Neural cell (in vitro differentiated cells): ENCODE data around the gene FANCC. TPM values are rescaled to one million over a fixed set of nuclear protein-coding genes. Genes with fewer than 3 reads are reported as not detected.

Source experiments
- H2AFZ ChIP-seq: fragments of 200-600, 300-800 bp; sonication (generic), shearing (Covaris generic); 2 replicates; pipeline ENCODE4 v1.6.0; 2014; ENCODE audit warnings: low read depth, mild to moderate bottlenecking, antibody characterized with exemption, low read length, moderate library complexity
- H3F3A ChIP-seq: fragments of 200-600 bp; shearing (Covaris generic); 2 replicates; pipeline ENCODE4 v1.6.1; 2016; ENCODE audit warnings: mild to moderate bottlenecking, moderate library complexity, mixed read lengths, antibody characterized with exemption, low read length; ENCODE audit not compliant: insufficient read depth, poor library complexity, severe bottlenecking
- H3K27ac ChIP-seq: fragments of 200-600, 300-800 bp; sonication (generic), shearing (Covaris generic); 2 replicates; pipeline ENCODE4 v1.5.1; 2014; ENCODE audit warnings: mild to moderate bottlenecking, low read length, moderate library complexity
- H3K27me3 ChIP-seq: fragments of 300-800, 200-600 bp; sonication (generic), shearing (Covaris generic); 2 replicates; pipeline ENCODE4 v1.6.0; 2014; ENCODE audit warnings: mild to moderate bottlenecking, low read depth, low read length, moderate library complexity; ENCODE audit not compliant: insufficient read depth
- H3K36me3 ChIP-seq: fragments of 300-800, 200-600 bp; sonication (generic), shearing (Covaris generic); 2 replicates; pipeline ENCODE4 v1.5.1; 2014; ENCODE audit warnings: mild to moderate bottlenecking, antibody characterized with exemption, low read length, moderate library complexity; ENCODE audit not compliant: insufficient read depth
- H3K4me2 ChIP-seq: fragments of 300-800, 200-600 bp; sonication (generic), shearing (Covaris generic); 2 replicates; pipeline ENCODE4 v1.6.0; 2014; ENCODE audit warnings: mild to moderate bottlenecking, low read length
- H3K4me3 ChIP-seq: fragments of 300-800, 200-600 bp; sonication (generic), shearing (Covaris generic); 2 replicates; pipeline ENCODE4 v1.5.1; 2014; ENCODE audit warnings: mild to moderate bottlenecking, low read length, moderate library complexity
- H3K79me2 ChIP-seq: fragments of 200-600 bp; shearing (Covaris generic); replicated peaks from 2 replicates; pipeline ENCODE4 v1.6.0; 2014; ENCODE audit warnings: mild to moderate bottlenecking, low read length, moderate library complexity; ENCODE audit not compliant: insufficient read depth
- H3K9ac ChIP-seq: fragments of 300-800, 200-600 bp; sonication (generic), shearing (Covaris generic); 2 replicates; pipeline ENCODE4 v1.6.1; 2016; ENCODE audit warnings: mild to moderate bottlenecking, low read length, mixed read lengths
- H3K9me2 ChIP-seq: fragments of 200-600 bp; shearing (Covaris generic); 2 replicates; pipeline ENCODE4 v1.6.1; 2016; ENCODE audit warnings: mild to moderate bottlenecking, low read length, mixed read lengths; ENCODE audit not compliant: insufficient read depth
- H3K9me3 ChIP-seq: fragments of 200-600, 300-800 bp; sonication (generic), shearing (Covaris generic); 2 replicates; pipeline ENCODE4 v1.6.1; 2016; ENCODE audit warnings: mild to moderate bottlenecking, mixed run types, low read length, moderate library complexity, mixed read lengths
- H4K20me1 ChIP-seq: fragments of 200-600 bp; shearing (Covaris generic); 2 replicates; pipeline ENCODE4 v1.6.1; 2016; ENCODE audit warnings: mild to moderate bottlenecking, mixed run types; ENCODE audit not compliant: insufficient read depth
- EP300 ChIP-seq: fragments of 450-650 bp; conservative IDR thresholded peaks from 2 replicates; pipeline ENCODE4 v1.6.1; 2014; ENCODE audit warnings: antibody characterized with exemption, mild to moderate bottlenecking, moderate library complexity; ENCODE audit not compliant: poor library complexity, severe bottlenecking
- EZH2 ChIP-seq: fragments of 200-600, 300-800 bp; shearing (Covaris generic), sonication (generic); IDR thresholded peaks from 2 replicates; pipeline ENCODE4 v1.6.1; 2014; ENCODE audit warnings: antibody characterized with exemption, low read length, borderline replicate concordance, mild to moderate bottlenecking; ENCODE audit not compliant: insufficient read depth, poor library complexity, severe bottlenecking
- MXI1 ChIP-seq: fragments of 450-650 bp; conservative IDR thresholded peaks from 2 replicates; pipeline ENCODE4 v1.6.1; 2014; ENCODE audit warnings: antibody characterized with exemption, mild to moderate bottlenecking; ENCODE audit not compliant: poor library complexity, severe bottlenecking
- POLR2AphosphoS5 ChIP-seq: IDR thresholded peaks from 2 replicates; pipeline ENCODE4 v1.6.1; 2012
- RAD21 ChIP-seq: fragments of 450-650 bp; conservative IDR thresholded peaks from 2 replicates; pipeline ENCODE4 v1.6.1; 2014; ENCODE audit warnings: antibody characterized with exemption, mild to moderate bottlenecking, moderate library complexity
- REST ChIP-seq: IDR thresholded peaks from 2 replicates; pipeline ENCODE4 v1.6.1; 2012; ENCODE audit warnings: borderline replicate concordance
- SMC3 ChIP-seq: fragments of 450-650 bp; conservative IDR thresholded peaks from 2 replicates; pipeline ENCODE4 v1.6.1; 2014; ENCODE audit warnings: antibody characterized with exemption, mild to moderate bottlenecking, moderate library complexity; ENCODE audit not compliant: poor library complexity
- TAF1 ChIP-seq: IDR thresholded peaks from 2 replicates; pipeline ENCODE4 v1.6.1; 2012; ENCODE audit warnings: low read depth
- polyA plus RNA-seq: library from polyadenylated mRNA; depleted of rRNA; stranded (reverse); fragments of >200 nt; gene quantifications from 2 replicates; pipeline ENCODE4 v1.2.3, GENCODE V29; 2014
- TF ChIP-seq, protein P1 (sequence below): fragments of 450-650 bp; IDR thresholded peaks from 2 replicates; pipeline ENCODE4 v1.5.1; 2014; ENCODE audit warnings: antibody characterized with exemption, mild to moderate bottlenecking, moderate library complexity; ENCODE audit not compliant: poor library complexity, severe bottlenecking

FANCC gene
- polyA plus RNA-seq, 1 donor from 2014 or later = 9.7 TPM

- H3K27ac ChIP-seq = no peak overlapping the region
- H3K4me3 ChIP-seq = peak overlapping the region; percentile 56
- peaks cover 21% of the 10 kb centered on the region for H3K27me3 ChIP-seq
- H4K20me1 ChIP-seq = no peaks in the 10 kb centered on the region
- H3K9me2 ChIP-seq = no peaks in the 10 kb centered on the region
- no peak overlapping the region for H3K9ac ChIP-seq
- peaks cover 22% of the 10 kb centered on the region for H3K9me3 ChIP-seq
- no peaks in the 10 kb centered on the region for H3K79me2 ChIP-seq
- H3F3A ChIP-seq = no peaks in the 10 kb centered on the region
- H3K36me3 ChIP-seq = no peaks in the 10 kb centered on the region
- H2AFZ ChIP-seq = no peak overlapping the region
- H3K4me2 ChIP-seq = no peak overlapping the region
- TF ChIP-seq EZH2 (no peak), REST (no peak), SMC3 (no peak), MXI1 (no peak), RAD21 (no peak), TAF1 (no peak), EP300 (no peak), POLR2AphosphoS5 (no peak)
- TF ChIP-seq, protein P1, sequence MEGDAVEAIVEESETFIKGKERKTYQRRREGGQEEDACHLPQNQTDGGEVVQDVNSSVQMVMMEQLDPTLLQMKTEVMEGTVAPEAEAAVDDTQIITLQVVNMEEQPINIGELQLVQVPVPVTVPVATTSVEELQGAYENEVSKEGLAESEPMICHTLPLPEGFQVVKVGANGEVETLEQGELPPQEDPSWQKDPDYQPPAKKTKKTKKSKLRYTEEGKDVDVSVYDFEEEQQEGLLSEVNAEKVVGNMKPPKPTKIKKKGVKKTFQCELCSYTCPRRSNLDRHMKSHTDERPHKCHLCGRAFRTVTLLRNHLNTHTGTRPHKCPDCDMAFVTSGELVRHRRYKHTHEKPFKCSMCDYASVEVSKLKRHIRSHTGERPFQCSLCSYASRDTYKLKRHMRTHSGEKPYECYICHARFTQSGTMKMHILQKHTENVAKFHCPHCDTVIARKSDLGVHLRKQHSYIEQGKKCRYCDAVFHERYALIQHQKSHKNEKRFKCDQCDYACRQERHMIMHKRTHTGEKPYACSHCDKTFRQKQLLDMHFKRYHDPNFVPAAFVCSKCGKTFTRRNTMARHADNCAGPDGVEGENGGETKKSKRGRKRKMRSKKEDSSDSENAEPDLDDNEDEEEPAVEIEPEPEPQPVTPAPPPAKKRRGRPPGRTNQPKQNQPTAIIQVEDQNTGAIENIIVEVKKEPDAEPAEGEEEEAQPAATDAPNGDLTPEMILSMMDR = no peak
Observed at GRCh38 chr9:95349091-95350038, 31.9 kb upstream of the FANCC start.

DNA sequence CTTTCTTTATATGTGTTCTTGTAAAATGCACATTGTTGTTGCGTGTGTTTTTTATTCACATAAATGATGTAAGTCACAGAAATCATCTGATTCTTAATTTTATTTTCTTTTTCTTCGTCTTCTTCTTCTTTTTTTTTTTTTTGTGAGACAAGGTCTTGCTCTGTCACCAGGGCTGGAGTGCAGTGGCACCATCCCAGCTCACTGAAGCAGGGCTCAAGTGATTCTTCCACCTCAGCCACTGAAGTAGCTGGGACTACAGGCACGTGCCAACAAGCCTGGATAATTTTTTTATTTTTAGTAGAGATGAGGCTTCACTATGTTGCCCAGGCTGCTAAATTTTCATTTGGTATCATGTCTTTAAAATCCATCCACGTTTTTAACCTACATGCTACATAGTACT lies 28.5 kb upstream of the FANCC start:
- Histone ChIP-seq H3K27ac (no peak overlapping the region), H3K9me2 (no peaks in the 10 kb centered on the region), H3K4me3 (no peak overlapping the region), H2AFZ (no peak overlapping the region), H3K27me3 (peaks cover 21% of the 10 kb centered on the region), H3K79me2 (no peaks in the 10 kb centered on the region), H4K20me1 (no peaks in the 10 kb centered on the region), H3K4me2 (no peak overlapping the region), H3F3A (no peaks in the 10 kb centered on the region), H3K9ac (no peak overlapping the region), H3K9me3 (peaks cover 20% of the 10 kb centered on the region), H3K36me3 (no peaks in the 10 kb centered on the region)
- TF ChIP-seq RAD21 (no peak), TAF1 (no peak), MXI1 (no peak), POLR2AphosphoS5 (no peak), SMC3 (no peak), EZH2 (no peak), EP300 (no peak)
- TF ChIP-seq, protein P1 = no peak
